Measurements from ENCODE around the gene NRM. TPM values are rescaled to one million over a fixed set of nuclear protein-coding genes. Genes with fewer than 3 reads are reported as not detected.

Gene NRM
- total RNA-seq, 1 experiment from 2014 or later, result 31.2 TPM

DNA sequence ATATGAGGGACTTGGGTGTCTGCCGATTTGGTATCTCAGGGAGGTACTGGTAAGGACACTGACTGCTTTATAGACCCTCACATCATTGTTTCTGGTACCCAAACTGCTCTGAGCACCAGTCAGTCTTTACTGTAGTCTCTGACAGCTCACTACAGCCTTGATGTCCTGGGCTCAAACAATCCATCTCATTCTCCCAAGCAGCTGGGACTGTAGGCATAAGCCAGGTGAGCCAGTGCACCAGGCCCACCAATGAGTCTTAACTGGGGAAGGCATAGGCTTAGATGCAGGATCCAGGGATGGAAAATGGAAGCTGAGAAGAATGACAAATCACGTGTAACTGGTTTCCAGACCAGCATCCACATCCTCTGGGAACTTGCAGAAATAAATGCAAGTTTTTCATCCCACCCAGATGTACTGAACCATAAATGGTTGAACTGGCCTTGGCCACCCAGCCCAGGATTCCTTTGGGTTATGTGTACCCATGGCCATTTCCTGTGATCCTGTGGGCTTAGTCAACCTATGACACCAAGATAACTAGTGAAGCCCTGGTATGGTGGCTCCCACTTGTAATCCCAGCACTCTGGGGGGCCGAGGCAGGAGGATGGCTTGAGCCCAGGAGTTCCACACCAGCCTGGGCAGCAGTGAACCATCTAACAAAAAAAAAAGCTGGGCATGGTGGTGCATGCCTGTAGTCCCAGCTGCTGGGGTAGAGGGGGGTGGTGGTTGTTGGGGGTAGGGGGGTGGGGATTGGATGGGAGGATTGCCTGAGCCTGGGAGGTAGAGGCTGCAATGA lies 35.1 kb upstream of the NRM start:
- peaks cover 32% of the 10 kb centered on the region for H3K4me1 Mint-ChIP-seq
- H3K27ac Mint-ChIP-seq, result peak overlapping the region; percentile 92
- H3K27me3 Mint-ChIP-seq (ENCODE audit: low read depth), result no peaks in the 10 kb centered on the region
- TF ChIP-seq, protein P1, sequence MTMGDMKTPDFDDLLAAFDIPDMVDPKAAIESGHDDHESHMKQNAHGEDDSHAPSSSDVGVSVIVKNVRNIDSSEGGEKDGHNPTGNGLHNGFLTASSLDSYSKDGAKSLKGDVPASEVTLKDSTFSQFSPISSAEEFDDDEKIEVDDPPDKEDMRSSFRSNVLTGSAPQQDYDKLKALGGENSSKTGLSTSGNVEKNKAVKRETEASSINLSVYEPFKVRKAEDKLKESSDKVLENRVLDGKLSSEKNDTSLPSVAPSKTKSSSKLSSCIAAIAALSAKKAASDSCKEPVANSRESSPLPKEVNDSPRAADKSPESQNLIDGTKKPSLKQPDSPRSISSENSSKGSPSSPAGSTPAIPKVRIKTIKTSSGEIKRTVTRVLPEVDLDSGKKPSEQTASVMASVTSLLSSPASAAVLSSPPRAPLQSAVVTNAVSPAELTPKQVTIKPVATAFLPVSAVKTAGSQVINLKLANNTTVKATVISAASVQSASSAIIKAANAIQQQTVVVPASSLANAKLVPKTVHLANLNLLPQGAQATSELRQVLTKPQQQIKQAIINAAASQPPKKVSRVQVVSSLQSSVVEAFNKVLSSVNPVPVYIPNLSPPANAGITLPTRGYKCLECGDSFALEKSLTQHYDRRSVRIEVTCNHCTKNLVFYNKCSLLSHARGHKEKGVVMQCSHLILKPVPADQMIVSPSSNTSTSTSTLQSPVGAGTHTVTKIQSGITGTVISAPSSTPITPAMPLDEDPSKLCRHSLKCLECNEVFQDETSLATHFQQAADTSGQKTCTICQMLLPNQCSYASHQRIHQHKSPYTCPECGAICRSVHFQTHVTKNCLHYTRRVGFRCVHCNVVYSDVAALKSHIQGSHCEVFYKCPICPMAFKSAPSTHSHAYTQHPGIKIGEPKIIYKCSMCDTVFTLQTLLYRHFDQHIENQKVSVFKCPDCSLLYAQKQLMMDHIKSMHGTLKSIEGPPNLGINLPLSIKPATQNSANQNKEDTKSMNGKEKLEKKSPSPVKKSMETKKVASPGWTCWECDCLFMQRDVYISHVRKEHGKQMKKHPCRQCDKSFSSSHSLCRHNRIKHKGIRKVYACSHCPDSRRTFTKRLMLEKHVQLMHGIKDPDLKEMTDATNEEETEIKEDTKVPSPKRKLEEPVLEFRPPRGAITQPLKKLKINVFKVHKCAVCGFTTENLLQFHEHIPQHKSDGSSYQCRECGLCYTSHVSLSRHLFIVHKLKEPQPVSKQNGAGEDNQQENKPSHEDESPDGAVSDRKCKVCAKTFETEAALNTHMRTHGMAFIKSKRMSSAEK (CRISPR knock-in tag; IDR thresholded peaks at IDR 0.05; ENCODE audit: borderline replicate concordance), result peak; percentile 94
- TF ChIP-seq, protein P2, sequence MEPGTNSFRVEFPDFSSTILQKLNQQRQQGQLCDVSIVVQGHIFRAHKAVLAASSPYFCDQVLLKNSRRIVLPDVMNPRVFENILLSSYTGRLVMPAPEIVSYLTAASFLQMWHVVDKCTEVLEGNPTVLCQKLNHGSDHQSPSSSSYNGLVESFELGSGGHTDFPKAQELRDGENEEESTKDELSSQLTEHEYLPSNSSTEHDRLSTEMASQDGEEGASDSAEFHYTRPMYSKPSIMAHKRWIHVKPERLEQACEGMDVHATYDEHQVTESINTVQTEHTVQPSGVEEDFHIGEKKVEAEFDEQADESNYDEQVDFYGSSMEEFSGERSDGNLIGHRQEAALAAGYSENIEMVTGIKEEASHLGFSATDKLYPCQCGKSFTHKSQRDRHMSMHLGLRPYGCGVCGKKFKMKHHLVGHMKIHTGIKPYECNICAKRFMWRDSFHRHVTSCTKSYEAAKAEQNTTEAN (CRISPR knock-in tag; IDR thresholded peaks at IDR 0.05), result 0 out of 2 replicates have a peak, but pooled peaks have one; percentile 32
- TF ChIP-seq, protein P3, sequence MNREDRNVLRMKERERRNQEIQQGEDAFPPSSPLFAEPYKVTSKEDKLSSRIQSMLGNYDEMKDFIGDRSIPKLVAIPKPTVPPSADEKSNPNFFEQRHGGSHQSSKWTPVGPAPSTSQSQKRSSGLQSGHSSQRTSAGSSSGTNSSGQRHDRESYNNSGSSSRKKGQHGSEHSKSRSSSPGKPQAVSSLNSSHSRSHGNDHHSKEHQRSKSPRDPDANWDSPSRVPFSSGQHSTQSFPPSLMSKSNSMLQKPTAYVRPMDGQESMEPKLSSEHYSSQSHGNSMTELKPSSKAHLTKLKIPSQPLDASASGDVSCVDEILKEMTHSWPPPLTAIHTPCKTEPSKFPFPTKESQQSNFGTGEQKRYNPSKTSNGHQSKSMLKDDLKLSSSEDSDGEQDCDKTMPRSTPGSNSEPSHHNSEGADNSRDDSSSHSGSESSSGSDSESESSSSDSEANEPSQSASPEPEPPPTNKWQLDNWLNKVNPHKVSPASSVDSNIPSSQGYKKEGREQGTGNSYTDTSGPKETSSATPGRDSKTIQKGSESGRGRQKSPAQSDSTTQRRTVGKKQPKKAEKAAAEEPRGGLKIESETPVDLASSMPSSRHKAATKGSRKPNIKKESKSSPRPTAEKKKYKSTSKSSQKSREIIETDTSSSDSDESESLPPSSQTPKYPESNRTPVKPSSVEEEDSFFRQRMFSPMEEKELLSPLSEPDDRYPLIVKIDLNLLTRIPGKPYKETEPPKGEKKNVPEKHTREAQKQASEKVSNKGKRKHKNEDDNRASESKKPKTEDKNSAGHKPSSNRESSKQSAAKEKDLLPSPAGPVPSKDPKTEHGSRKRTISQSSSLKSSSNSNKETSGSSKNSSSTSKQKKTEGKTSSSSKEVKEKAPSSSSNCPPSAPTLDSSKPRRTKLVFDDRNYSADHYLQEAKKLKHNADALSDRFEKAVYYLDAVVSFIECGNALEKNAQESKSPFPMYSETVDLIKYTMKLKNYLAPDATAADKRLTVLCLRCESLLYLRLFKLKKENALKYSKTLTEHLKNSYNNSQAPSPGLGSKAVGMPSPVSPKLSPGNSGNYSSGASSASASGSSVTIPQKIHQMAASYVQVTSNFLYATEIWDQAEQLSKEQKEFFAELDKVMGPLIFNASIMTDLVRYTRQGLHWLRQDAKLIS (CRISPR knock-in tag; IDR thresholded peaks at IDR 0.05; ENCODE audit: borderline replicate concordance), result 0 out of 2 replicates have a peak, but pooled peaks have one; percentile 67
- TF ChIP-seq, protein P4, sequence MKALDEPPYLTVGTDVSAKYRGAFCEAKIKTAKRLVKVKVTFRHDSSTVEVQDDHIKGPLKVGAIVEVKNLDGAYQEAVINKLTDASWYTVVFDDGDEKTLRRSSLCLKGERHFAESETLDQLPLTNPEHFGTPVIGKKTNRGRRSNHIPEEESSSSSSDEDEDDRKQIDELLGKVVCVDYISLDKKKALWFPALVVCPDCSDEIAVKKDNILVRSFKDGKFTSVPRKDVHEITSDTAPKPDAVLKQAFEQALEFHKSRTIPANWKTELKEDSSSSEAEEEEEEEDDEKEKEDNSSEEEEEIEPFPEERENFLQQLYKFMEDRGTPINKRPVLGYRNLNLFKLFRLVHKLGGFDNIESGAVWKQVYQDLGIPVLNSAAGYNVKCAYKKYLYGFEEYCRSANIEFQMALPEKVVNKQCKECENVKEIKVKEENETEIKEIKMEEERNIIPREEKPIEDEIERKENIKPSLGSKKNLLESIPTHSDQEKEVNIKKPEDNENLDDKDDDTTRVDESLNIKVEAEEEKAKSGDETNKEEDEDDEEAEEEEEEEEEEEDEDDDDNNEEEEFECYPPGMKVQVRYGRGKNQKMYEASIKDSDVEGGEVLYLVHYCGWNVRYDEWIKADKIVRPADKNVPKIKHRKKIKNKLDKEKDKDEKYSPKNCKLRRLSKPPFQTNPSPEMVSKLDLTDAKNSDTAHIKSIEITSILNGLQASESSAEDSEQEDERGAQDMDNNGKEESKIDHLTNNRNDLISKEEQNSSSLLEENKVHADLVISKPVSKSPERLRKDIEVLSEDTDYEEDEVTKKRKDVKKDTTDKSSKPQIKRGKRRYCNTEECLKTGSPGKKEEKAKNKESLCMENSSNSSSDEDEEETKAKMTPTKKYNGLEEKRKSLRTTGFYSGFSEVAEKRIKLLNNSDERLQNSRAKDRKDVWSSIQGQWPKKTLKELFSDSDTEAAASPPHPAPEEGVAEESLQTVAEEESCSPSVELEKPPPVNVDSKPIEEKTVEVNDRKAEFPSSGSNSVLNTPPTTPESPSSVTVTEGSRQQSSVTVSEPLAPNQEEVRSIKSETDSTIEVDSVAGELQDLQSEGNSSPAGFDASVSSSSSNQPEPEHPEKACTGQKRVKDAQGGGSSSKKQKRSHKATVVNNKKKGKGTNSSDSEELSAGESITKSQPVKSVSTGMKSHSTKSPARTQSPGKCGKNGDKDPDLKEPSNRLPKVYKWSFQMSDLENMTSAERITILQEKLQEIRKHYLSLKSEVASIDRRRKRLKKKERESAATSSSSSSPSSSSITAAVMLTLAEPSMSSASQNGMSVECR (CRISPR knock-in tag; IDR thresholded peaks at IDR 0.05; ENCODE audit: borderline replicate concordance), result peak; percentile 49; the same call in 1 of the 2 replicates
- TF ChIP-seq, protein P5, sequence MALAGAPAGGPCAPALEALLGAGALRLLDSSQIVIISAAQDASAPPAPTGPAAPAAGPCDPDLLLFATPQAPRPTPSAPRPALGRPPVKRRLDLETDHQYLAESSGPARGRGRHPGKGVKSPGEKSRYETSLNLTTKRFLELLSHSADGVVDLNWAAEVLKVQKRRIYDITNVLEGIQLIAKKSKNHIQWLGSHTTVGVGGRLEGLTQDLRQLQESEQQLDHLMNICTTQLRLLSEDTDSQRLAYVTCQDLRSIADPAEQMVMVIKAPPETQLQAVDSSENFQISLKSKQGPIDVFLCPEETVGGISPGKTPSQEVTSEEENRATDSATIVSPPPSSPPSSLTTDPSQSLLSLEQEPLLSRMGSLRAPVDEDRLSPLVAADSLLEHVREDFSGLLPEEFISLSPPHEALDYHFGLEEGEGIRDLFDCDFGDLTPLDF (CRISPR knock-in tag; IDR thresholded peaks at IDR 0.05), result no peak
- TF ChIP-seq SOX15 (CRISPR knock-in tag; IDR thresholded peaks at IDR 0.05) (no peak), TCF7 (CRISPR knock-in tag; IDR thresholded peaks at IDR 0.05; ENCODE audit: low read depth) (no peak), ZNF416 (CRISPR knock-in tag; IDR thresholded peaks at IDR 0.05) (peak; percentile 95; the same call in 1 of the 2 replicates), ZNF671 (CRISPR knock-in tag; IDR thresholded peaks at IDR 0.05) (peak; percentile 97), TP53 (CRISPR knock-in tag; IDR thresholded peaks at IDR 0.05) (no peak), JAZF1 (CRISPR knock-in tag; IDR thresholded peaks at IDR 0.05) (no peak), CREM (CRISPR knock-in tag; IDR thresholded peaks at IDR 0.05) (no peak; the same call in 1 of the 2 replicates), FOXJ3 (CRISPR knock-in tag; IDR thresholded peaks at IDR 0.05; ENCODE audit: borderline replicate concordance) (no peak), FOXK1 (CRISPR knock-in tag; IDR thresholded peaks at IDR 0.05) (0 out of 2 replicates have a peak, but pooled peaks have one; percentile 31), SP1 (CRISPR knock-in tag; conservative IDR thresholded peaks at IDR 0.05) (peak; percentile 42), IRF2 (CRISPR knock-in tag; IDR thresholded peaks at IDR 0.05; ENCODE audit: borderline replicate concordance, low read depth) (no peak)
- TF ChIP-seq, protein P6, sequence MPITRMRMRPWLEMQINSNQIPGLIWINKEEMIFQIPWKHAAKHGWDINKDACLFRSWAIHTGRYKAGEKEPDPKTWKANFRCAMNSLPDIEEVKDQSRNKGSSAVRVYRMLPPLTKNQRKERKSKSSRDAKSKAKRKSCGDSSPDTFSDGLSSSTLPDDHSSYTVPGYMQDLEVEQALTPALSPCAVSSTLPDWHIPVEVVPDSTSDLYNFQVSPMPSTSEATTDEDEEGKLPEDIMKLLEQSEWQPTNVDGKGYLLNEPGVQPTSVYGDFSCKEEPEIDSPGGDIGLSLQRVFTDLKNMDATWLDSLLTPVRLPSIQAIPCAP (CRISPR knock-in tag; IDR thresholded peaks at IDR 0.05), result no peak
- TF ChIP-seq, protein P7, sequence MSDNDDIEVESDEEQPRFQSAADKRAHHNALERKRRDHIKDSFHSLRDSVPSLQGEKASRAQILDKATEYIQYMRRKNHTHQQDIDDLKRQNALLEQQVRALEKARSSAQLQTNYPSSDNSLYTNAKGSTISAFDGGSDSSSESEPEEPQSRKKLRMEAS (CRISPR knock-in tag; IDR thresholded peaks at IDR 0.05), result no peak
- TF ChIP-seq, protein P8, sequence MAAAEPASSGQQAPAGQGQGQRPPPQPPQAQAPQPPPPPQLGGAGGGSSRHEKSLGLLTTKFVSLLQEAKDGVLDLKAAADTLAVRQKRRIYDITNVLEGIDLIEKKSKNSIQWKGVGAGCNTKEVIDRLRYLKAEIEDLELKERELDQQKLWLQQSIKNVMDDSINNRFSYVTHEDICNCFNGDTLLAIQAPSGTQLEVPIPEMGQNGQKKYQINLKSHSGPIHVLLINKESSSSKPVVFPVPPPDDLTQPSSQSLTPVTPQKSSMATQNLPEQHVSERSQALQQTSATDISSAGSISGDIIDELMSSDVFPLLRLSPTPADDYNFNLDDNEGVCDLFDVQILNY (CRISPR knock-in tag; IDR thresholded peaks at IDR 0.05), result no peak; the same call in 1 of the 2 replicates

More for the DNA sequence above, 35.1 kb upstream of the NRM start:
- DNase-seq (ENCODE audit: low spot score) (no peak), ATAC-seq (peak; percentile 45)
- H3K36me3 Mint-ChIP-seq, result peaks cover 64% of the 10 kb centered on the region
- H3K9me3 Mint-ChIP-seq, result no peaks in the 10 kb centered on the region
- ChIA-PET POLR2A (interaction anchor here (1.6 kb wide), 1 partner anchor 9 kb away, joined by 8 read pairs; the partner anchor contains the start of gene MDC1), CTCF (interaction anchor here (1.9 kb wide), 1 partner anchor 47 kb away, joined by 7 read pairs; no protein-coding TSS in a partner anchor)
- H3K4me3 Mint-ChIP-seq, result no peak overlapping the region

Measured in WTC11 (cell line).